PC-9 (cell line): ENCODE results near the gene OTULIN.

ENCODE experiments used
- CTCF ChIP-seq: fragments of 200-600 bp; sonication (generic); conservative IDR thresholded peaks from 2 replicates; pipeline ENCODE4 v1.6.1; 2017; ENCODE audit warnings: mixed run types, antibody characterized with exemption, mild to moderate bottlenecking, moderate library complexity
- EZH2 ChIP-seq: fragments of 200-600 bp; sonication (generic); IDR thresholded peaks from 2 replicates; pipeline ENCODE4 v1.8.0; 2017; ENCODE audit warnings: antibody characterized with exemption, low read depth

- TF ChIP-seq EZH2, result no peak
- TF ChIP-seq CTCF, result no peak
These were observed 59.2 kb downstream of the OTULIN start for GRCh38 chr5:14723701-14724132.
